Left colon (tissue), 2 donors: ENCODE results near the gene MOV10. TPM values are rescaled to one million over a fixed set of nuclear protein-coding genes. Genes with fewer than 3 reads are reported as not detected.
"Not testable (repeated sequence)": the region's sequence is repeated elsewhere in the genome, so short reads cannot be mapped to it uniquely, and the experiment has no call there.

Experiments
- ATAC-seq: fragments of 200-7000 bp; cut with Tn5 transposase; one replicate; pipeline ENCODE4 v1.9.1; 2020; ENCODE audit warnings: mild to moderate bottlenecking, moderate library complexity
- DNase-seq, 2 donors: peaks; one replicate each; pipeline ENCODE4 v3.0.0-alpha.2; 2020
- intact Hi-C, 2 donors: fragments of 100-400 bp; cut with DNase I in 1 of 2; cut with micrococcal nuclease in 1 of 2; formaldehyde crosslinking; loops; one replicate each; pipeline versions ENCODE4 v1.11.2 to v1.14.0; 2022; cut with DNase I, micrococcal nuclease
- total RNA-seq, 2 donors: library from RNA; stranded (reverse); fragmentation: NEBNext Ultra II Directional; extraction: Animal tissue kit (Norgen Biotek cat#: 25700); gene quantifications; one replicate each; pipeline ENCODE4 v1.2.1, GENCODE V29; 2021
- donor health status: DM: no; HTN: no; CAD: no.
- donor health status: DM: yes; HTN: yes; CAD: no.

Gene MOV10
- total RNA-seq, 2 donors from 2014 or later = 63.6 to 88.0 TPM

GRCh38 chr1:112718691-112719418 lies 44.4 kb downstream of the MOV10 start:
- intact Hi-C loops = loop anchor here (10.0 kb wide), 2 partner anchors 86 to 326 kb away; no protein-coding TSS in a partner anchor
- peak; percentile 70 to 86 for DNase-seq
- peak; percentile 27 for ATAC-seq

DNA sequence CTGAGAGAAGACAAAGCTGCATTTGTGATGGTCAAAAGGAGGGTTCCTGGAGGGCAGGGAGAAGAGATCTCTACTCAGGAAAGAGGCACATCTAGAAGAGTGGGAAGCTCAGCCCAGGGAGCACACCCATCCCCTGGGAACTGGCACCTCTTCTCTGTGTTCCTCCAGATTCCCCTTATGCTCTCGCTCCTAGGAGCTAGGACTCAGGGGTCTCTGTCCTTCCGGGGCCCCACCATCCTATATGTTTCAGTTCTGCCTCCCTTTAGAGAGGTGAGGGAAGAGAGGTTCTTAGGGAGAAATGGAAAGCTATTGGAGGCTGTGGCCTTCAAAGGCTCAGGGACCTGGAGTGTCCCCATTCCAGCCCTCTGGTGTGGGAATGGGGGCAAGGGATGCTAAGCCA lies 45.2 kb downstream of the MOV10 start:
- DNase-seq = no peak
- no peak for ATAC-seq
- intact Hi-C loops = loop anchor here (10.0 kb wide), 2 partner anchors 85 to 325 kb away; no protein-coding TSS in a partner anchor

GRCh38 chr1:112720800-112721199 lies 46.3 kb downstream of the MOV10 start:
- ATAC-seq (no peak), DNase-seq (no peak)
- intact Hi-C loops = no loop called here

GRCh38 chr1:112721294-112721693 lies 46.8 kb downstream of the MOV10 start:
- intact Hi-C loops, DNase-seq, ATAC-seq: not testable (repeated sequence)

DNA sequence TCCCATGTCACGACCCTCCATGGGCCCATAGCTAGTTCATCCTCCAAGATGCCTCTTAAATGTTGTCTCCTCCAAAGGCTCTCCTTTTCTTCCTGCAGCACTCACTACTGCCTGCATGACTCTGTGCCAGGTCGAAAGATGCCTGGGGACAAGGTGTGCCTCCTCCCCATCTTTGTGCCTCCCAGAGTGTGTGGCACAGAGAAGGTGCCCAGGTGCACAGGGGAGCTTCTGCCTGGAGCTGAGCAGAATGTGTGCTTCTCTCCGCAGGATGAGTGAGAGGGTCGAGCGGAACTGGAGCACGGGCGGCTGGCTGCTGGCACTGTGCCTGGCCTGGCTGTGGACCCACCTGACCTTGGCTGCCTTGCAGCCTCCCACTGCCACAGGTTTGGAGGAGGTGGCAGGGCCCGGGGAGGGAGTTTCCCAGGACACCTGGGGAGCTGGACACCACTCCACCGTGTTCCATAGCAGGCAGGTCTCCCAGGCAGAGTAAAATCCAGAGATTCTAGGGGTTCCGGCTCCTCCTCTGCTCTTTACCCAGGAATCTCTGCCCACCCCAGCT lies 47.6 kb downstream of the MOV10 start:
- ATAC-seq (no peak), DNase-seq (no peak)
- intact Hi-C loops = no loop called here

DNA sequence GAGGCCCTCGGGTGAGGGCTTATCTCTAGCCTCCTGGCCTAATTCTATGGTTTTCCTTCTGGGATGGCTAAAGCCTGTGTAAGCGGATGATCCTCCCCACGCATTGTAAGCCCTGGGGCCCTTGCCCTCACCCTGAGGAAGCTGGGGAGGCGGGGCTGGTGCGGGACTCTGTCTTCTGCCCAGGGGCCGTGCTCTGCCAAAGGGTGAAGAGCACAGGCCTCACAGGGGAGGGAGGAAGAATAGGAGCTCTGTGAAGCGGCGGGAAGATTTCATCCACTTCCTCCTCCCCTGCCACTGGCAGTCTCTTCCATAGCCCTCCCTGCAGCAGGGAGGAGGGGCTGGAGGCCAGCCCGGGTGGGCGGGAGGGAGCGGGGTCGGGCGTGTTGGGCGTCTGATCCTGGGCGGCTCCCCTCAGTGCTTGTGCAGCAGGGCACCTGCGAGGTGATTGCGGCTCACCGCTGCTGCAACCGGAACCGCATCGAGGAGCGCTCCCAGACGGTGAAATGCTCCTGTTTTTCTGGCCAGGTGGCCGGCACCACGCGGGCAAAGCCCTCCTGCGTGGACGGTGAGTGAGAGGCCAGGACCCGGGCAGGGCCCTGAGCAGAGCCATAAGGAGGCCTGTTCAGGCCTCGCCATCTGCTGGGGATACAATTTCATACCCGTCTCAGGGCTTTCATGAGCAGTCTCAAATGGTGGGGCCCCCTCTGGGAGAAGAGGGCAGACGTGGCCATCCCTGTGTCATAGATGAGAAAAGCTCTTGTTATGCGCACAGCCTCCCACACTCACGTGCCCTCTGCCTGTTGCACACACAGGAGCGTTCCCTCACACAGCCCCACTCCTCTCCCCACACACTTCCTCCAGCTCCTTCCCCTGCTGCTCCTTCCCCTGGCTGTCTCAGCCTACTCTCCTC lies 48.4 kb downstream of the MOV10 start:
- ATAC-seq = peak; percentile 67
- intact Hi-C loops = no loop called here
- no peak for DNase-seq

- DNase-seq (no peak), ATAC-seq (no peak)
- intact Hi-C loops = no loop called here
These were observed 49.0 kb downstream of the MOV10 start for GRCh38 chr1:112723511-112723839.

GRCh38 chr1:112724240-112724639 lies 49.8 kb downstream of the MOV10 start:
- ATAC-seq, intact Hi-C loops, DNase-seq: not testable (repeated sequence)

- intact Hi-C loops = no loop called here
- DNase-seq (no peak), ATAC-seq (no peak)
These were observed 53.3 kb downstream of the MOV10 start for GRCh38 chr1:112727716-112728115.

GRCh38 chr1:112728306-112728971 lies 54.0 kb downstream of the MOV10 start:
- DNase-seq, ATAC-seq, intact Hi-C loops: not testable (repeated sequence)

DNA sequence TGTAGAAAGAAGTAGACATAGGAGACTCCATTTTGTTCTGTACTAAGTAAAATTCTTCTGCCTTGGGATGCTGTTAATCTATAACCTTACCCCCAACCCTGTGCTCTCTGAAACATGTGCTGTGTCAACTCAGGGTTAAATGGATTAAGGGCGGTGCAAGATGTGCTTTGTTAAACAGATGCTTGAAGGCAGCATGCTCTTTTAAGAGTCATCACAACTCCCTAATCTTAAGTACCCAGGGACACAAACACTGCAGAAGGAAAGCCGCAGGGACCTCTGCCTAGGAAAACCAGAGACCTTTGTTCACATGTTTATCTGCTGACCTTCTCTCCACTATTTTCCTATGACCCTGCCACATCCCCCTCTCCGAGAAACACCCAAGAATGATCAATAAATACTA lies 54.6 kb downstream of the MOV10 start:
- ATAC-seq, DNase-seq, intact Hi-C loops: not testable (repeated sequence)

- no peak for ATAC-seq
- intact Hi-C loops = no loop called here
These were observed 55.5 kb downstream of the MOV10 start for GRCh38 chr1:112729909-112730308.

DNA sequence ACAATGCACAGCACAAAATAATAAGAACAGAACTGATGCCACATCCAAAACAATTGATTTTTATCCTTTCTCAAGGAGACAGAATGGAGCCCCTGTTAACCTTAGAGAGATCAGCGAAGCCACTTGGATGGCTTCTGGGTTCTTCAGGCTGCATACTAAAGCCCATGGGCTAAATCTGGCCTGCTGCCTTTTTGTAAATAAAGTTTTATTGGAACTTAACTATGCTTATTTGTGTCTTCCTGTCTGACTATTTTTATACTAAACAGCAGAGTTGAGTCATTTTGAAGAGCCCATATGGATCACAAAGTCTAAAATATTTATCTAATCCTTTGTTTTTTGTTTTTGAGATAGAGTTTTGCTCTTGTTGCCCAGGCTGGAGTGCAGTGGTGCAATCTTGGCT lies 57.0 kb downstream of the MOV10 start:
- intact Hi-C loops = no loop called here
- no peak for ATAC-seq
- no peak for DNase-seq

More at GRCh38 chr1:112729909-112730308, 55.5 kb downstream of the MOV10 start:
- no peak for DNase-seq

GRCh38 chr1:112735752-112736151 lies 61.3 kb downstream of the MOV10 start:
- ATAC-seq (no peak), DNase-seq (no peak)
- intact Hi-C loops = no loop called here

DNA sequence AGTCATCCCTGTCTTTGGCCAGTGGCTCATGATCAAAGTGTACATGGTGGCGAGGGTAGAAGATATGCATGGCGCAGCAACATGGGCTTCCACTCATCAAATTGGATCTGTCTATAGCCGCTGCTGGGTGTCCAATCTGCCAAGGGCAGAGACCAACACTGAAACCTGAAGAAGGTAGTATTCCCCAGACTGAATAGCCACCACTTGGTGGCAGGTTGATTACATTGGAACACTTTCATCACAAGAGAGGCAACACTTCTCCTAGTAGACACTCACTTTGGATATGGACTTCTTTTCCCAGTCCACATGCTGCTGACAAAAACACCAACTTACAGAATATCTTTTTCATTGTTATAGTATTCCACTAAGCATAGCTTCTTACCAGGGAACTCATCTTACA lies 63.1 kb downstream of the MOV10 start:
- DNase-seq (no peak), ATAC-seq (no peak)
- intact Hi-C loops = no loop called here

DNA sequence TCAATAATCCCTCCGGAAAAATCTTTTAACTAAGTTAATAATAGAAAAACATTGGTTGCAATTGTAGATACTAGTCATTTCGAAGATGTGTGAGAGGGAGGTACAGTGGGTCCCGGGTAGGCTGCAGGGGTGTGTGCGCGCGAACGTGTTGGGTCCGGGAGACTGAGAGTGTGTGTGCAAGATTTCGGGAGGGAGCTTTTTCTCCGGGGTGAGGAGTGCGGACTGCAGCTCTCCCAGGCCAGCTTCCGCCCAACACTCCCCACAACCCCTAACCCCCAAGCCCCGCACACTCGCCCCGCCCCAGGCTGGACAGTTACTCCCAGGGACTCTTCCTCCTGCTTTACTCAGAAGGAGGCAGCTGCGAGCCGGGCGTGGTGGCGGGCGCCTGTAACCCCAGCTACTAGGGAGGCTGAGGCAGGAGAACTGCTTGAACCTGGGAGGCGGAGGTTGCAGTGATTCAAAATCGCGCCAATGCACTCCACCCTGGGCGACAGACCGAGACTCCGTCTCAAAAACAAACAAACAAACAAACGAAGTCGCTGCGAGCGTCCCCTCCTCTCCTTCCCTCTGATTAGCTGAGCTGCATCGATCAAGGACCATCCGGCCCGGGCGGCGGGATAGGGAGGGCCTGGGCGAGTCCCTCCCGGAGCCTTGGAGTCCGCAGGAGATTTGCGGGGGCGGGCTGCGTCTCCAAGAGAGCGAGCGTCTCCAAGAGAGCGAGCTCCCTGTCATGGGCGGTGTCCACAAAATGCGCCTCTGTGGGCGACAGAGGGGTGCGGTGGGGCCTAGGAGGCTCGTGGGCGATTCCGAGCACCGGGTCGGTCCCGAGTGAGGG lies 68.9 kb downstream of the MOV10 start:
- intact Hi-C loops = no loop called here
- ATAC-seq (no peak), DNase-seq (no peak)

GRCh38 chr1:112744009-112744578 lies 69.6 kb downstream of the MOV10 start:
- ATAC-seq = peak; percentile 63
- DNase-seq = peak in 1 of 2 donors; percentile 14
- intact Hi-C loops = no loop called here

DNA sequence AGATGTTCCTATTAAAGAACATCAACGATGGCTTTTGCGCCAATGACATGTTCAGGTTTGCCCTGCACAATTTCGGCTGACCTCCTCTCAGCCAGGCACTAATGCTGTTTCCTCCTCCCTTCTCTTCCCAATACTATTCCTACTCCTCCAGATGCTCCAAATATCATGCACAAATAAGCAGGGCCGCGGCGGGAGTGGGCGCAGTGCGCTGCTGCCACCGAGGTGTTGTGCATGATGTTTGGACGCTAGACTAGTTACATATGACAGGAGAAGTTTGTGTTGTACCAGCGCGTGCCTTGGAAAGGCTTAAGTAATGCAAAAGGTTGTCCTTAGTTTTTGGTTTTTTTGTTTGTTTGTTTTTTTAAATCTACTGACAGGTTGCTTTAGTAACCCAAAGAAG lies 73.9 kb downstream of the MOV10 start:
- intact Hi-C loops = no loop called here
- DNase-seq = no peak
- no peak for ATAC-seq
